Thyroid gland (tissue), 4 donors: ENCODE data around the gene IFT22. TPM values are rescaled to one million over a fixed set of nuclear protein-coding genes. Genes with fewer than 3 reads are reported as not detected.

Source experiments
- DNase-seq, 2 donors: peaks; one replicate each; pipeline ENCODE4 v3.0.0-alpha.2; 2019
- H3K27ac ChIP-seq, 3 donors: fragments of 200-600 bp; sonication (generic); 1 replicate in 2 of 3; 2 replicates in 1 of 3; pipeline ENCODE4 v1.5.1; 2016 to 2019; ENCODE audit warnings: mild to moderate bottlenecking in 1 of 3, moderate library complexity in 1 of 3
- H3K27me3 ChIP-seq: fragments of 200-600 bp; sonication (generic); one replicate; pipeline ENCODE4 v1.5.1; 2019
- H3K36me3 ChIP-seq, 2 donors: fragments of 200-600 bp; sonication (generic); one replicate each; pipeline ENCODE4 v1.5.1; 2016 to 2019
- H3K4me1 ChIP-seq, 2 donors: fragments of 200-600 bp; sonication (generic); one replicate each; pipeline ENCODE4 v1.5.1; 2017 to 2019
- H3K4me3 ChIP-seq, 3 donors: fragments of 200-600 bp; sonication (generic); replicated peaks in 1 of 3; 1 replicate in 2 of 3; 2 replicates in 1 of 3; pipeline ENCODE4 v1.5.1; 2016; ENCODE audit warnings: mild to moderate bottlenecking in 1 of 3
- H3K9me3 ChIP-seq: fragments of 200-600 bp; sonication (generic); one replicate; pipeline ENCODE4 v1.5.1; 2017
- POLR2A ChIP-seq, 2 donors: fragments of 450-650 bp; IDR thresholded peaks; one replicate each; pipeline ENCODE4 v1.6.1; 2017; ENCODE audit warnings: antibody characterized with exemption in 2 of 2, mild to moderate bottlenecking in 2 of 2, moderate library complexity in 1 of 2
- WGBS, 2 donors: methylation state at CpG; one replicate each; pipeline ENCODE4 v1.1.5; 2017; 5-methylcytosine and 5-hydroxymethylcytosine counted together
- intact Hi-C: fragments of 100-400 bp; cut with DNase I; formaldehyde crosslinking; loops from one replicate; pipeline ENCODE4 v1.15.1; 2023
- total RNA-seq, 4 donors: library from RNA; depleted of rRNA; stranded (reverse); fragments of >200 nt; gene quantifications; one replicate each; pipeline ENCODE4 v1.2.3, GENCODE V29; 2016
- TF ChIP-seq, protein P1 (sequence below), 6 experiments: fragments of 200-600 bp in 3 of 6; fragments of 450-650 bp in 3 of 6; sonication (generic) in 3 of 6; IDR thresholded peaks; one replicate each; pipeline ENCODE4 v1.5.1; 2016 to 2019; ENCODE audit warnings: antibody characterized with exemption in 6 of 6, mild to moderate bottlenecking in 2 of 6, inconsistent platforms in 1 of 6, moderate library complexity in 1 of 6

The IFT22 gene
- total RNA-seq, 4 donors from 2014 or later, result 48.2 to 57.2 (median 55.4) TPM

DNA sequence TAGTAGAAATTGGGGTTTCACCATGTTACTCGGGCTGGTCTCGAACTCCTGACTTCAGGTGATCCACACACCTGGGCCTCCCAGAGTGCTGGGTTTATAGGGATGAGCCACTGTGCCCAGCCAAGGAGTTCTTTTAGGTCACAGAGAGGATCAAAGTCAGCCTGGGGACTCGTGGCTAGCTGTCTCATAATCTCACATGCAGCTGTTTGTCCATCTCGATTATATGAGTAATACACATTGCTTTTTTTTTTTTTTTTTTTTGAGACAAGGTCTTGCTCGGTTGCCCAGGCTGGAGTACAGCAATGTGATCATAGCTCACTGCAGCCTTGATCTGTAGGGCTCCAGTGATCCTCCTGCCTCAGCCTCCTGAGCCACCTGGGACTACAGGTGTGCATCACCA is 2.2 kb downstream of the IFT22 start:
- H3K9me3 ChIP-seq, result no peaks in the 10 kb centered on the region
- peaks cover 7 to 8% of the 10 kb centered on the region in 2 donors for H3K4me1 ChIP-seq
- no peak for DNase-seq
- intact Hi-C loops, result no loop called here
- H3K4me3 ChIP-seq, result no peak overlapping the region
- no peak for TF ChIP-seq POLR2A (IDR thresholded peaks at IDR 0.05)
- TF ChIP-seq, protein P1, sequence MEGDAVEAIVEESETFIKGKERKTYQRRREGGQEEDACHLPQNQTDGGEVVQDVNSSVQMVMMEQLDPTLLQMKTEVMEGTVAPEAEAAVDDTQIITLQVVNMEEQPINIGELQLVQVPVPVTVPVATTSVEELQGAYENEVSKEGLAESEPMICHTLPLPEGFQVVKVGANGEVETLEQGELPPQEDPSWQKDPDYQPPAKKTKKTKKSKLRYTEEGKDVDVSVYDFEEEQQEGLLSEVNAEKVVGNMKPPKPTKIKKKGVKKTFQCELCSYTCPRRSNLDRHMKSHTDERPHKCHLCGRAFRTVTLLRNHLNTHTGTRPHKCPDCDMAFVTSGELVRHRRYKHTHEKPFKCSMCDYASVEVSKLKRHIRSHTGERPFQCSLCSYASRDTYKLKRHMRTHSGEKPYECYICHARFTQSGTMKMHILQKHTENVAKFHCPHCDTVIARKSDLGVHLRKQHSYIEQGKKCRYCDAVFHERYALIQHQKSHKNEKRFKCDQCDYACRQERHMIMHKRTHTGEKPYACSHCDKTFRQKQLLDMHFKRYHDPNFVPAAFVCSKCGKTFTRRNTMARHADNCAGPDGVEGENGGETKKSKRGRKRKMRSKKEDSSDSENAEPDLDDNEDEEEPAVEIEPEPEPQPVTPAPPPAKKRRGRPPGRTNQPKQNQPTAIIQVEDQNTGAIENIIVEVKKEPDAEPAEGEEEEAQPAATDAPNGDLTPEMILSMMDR (IDR thresholded peaks at IDR 0.05), result no peak
- WGBS, 2 donors, result 85 to 88% methylated on average over 5 of the region's 5 CpGs
- H3K36me3 ChIP-seq, result peaks cover 10 to 21% of the 10 kb centered on the region in 2 donors
- H3K27me3 ChIP-seq, result no peaks in the 10 kb centered on the region
- H3K27ac ChIP-seq, result no peak overlapping the region

DNA sequence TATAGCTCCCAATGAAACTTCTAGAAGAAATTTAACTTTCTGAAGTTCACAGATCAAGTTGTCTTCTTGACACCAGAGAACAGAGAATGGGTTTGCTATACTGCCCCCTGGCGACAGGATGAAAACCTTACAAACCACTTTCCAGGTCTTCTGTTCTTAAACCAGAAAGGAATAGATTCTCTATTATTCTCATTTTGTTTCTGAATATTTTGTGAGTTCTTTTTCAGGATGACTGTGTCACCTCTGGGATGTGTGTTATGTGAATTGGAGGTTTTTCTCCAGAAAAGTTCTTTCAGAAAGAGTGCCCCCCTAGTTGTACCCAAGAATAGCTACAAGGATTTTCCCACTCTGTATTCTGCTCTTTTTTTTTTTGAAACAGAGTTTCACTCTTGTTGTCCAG is 6.3 kb downstream of the IFT22 start:
- H3K36me3 ChIP-seq, result peaks cover 10 to 21% of the 10 kb centered on the region in 2 donors
- peak; percentile 26 to 42 for DNase-seq
- no peak overlapping the region for H3K27ac ChIP-seq
- no peak overlapping the region for H3K4me3 ChIP-seq
- H3K9me3 ChIP-seq, result no peaks in the 10 kb centered on the region
- intact Hi-C loops, result no loop called here
- 4 to 9% methylated on average over 1 of the region's 1 CpG for WGBS, 2 donors
- no peak for TF ChIP-seq POLR2A (IDR thresholded peaks at IDR 0.05)
- TF ChIP-seq, protein P1 (IDR thresholded peaks at IDR 0.05), result peak; percentile 16 to 74 (median 42)
- H3K4me1 ChIP-seq, result no peaks in the 10 kb centered on the region
- no peaks in the 10 kb centered on the region for H3K27me3 ChIP-seq

DNA sequence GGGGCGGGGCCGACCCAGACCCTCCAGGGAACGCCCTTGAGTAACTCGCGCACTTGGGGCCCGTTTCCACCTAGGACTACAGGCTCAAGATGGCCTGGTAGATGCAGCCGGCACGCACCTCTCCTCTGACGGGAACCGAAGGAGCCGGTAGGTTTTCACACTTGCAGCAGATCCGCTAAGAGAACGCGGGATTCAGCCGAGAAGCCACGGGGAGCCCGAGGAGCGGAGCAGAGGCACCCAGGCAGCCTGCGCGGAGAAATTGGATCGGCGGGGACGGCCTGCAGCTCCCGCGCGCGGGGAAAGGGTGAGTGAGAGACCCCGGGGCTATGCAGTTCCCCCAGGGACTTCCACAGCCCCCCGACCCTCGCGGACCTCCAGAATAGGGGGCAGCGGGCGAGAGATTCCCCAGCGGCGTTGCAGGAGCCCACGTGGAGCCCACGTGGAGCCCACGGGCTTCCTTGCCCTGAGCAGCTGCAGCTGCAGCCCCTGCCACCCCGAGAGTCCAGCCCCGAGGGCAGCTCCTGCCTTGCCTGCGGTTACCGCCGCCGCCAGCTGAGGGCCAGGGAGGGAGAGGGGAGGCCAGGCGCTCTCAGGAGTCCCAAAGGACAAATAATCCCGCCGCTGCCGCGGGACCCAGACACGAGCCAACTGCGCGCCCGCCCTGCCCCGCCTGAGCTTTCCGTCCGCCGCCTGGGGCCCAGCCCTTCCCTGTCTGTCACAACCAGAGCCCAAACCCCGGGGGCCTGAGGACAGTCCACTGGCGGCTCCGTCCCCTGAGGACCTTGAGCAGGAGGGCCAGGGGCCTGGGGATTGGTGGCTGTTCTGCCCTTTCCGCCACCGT is 13.1 kb downstream of the IFT22 start:
- WGBS, 2 donors, result 5 to 6% methylated on average over 21 to 34 of the region's 62 CpGs

DNA sequence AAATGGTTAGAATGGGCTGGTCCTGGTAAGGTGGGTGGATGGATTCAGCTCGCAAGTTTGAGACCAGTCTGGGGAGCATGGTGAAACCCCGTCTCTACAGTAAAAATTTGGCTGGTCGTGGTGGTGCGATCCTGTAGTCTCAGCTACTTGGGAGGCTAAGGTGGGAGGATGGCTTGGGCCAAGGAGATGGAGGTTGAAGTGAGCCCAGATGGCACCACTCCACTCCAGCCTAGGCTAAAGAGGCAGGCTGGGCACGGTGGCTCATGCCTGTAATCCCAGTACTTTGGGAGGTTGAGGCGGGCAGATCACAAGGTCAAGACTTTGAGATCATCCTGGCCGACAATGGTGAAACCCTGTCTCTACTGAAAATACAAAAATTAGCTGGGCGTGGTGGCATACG is 15.3 kb downstream of the IFT22 start:
- TF ChIP-seq, protein P1 (IDR thresholded peaks at IDR 0.05), result no peak
- no peak for TF ChIP-seq POLR2A (IDR thresholded peaks at IDR 0.05)
- H3K36me3 ChIP-seq, result no peaks in the 10 kb centered on the region
- peaks cover 14% of the 10 kb centered on the region for H3K27me3 ChIP-seq
- no peak overlapping the region for H3K27ac ChIP-seq
- H3K9me3 ChIP-seq, result no peaks in the 10 kb centered on the region
- intact Hi-C loops, result no loop called here
- peaks cover 7 to 13% of the 10 kb centered on the region in 2 donors for H3K4me1 ChIP-seq
- no peak for DNase-seq
- no peak overlapping the region for H3K4me3 ChIP-seq
- 87 to 96% methylated on average over 9 of the region's 9 CpGs for WGBS, 2 donors

More for the DNA sequence above, 13.1 kb downstream of the IFT22 start:
- Histone ChIP-seq H3K36me3 (no peaks in the 10 kb centered on the region), H3K27me3 (no peaks in the 10 kb centered on the region), H3K4me3 (peak overlapping the region in 2 of 3 donors; percentile 17 to 30), H3K4me1 (peaks cover 7 to 13% of the 10 kb centered on the region in 2 donors), H3K9me3 (no peaks in the 10 kb centered on the region), H3K27ac (no peak overlapping the region)
- TF ChIP-seq, protein P1 (IDR thresholded peaks at IDR 0.05), result no peak
- peak in 1 of 2 donors; percentile 13 for TF ChIP-seq POLR2A (IDR thresholded peaks at IDR 0.05)
- intact Hi-C loops, result no loop called here
- peak; percentile 84 to 85 for DNase-seq

DNA sequence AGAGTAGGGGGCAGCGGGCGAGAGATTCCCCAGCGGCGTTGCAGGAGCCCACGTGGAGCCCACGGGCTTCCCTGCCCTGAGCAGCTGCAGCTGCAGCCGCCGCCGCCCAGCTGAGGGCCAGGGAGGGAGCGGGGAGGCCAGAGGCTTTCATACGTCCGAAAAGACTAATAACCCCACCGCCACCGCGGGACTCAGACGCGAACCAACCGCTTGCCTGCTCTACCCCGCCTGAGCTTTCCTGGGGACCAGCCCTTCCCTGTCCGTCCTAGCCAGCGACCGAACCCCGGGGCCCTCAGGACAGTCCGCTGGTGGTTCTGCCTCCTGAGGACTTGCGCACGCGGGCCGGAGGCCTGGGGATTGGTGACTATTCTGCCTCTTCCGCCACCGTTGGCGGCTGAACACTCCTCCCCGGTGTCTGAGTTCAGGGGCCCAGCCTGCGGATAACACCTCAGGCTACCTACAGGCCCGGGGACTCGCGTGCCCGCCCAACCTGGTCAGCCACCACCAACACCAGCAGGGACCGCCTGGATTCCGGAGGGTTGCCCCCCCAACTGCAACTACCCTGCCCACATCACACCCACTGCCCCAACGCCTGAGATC is 18.4 kb downstream of the IFT22 start:
- Histone ChIP-seq H3K4me1 (peaks cover 3 to 9% of the 10 kb centered on the region in 2 donors), H3K27me3 (peaks cover 40% of the 10 kb centered on the region), H3K9me3 (no peaks in the 10 kb centered on the region), H3K36me3 (no peaks in the 10 kb centered on the region), H3K4me3 (no peak overlapping the region), H3K27ac (no peak overlapping the region)
- 12 to 40% methylated on average over 1 to 20 of the region's 40 CpGs for WGBS, 2 donors
- no peak for TF ChIP-seq POLR2A (IDR thresholded peaks at IDR 0.05)
- TF ChIP-seq, protein P1 (IDR thresholded peaks at IDR 0.05), result no peak
- no peak for DNase-seq
- intact Hi-C loops, result no loop called here
